Skeletal muscle tissue (tissue), 4 donors: Measurements from ENCODE around the gene SH3BP4. TPM values are rescaled to one million over a fixed set of nuclear protein-coding genes. Genes with fewer than 3 reads are reported as not detected.

Experiments
- H3K27ac ChIP-seq: one replicate; pipeline ENCODE4 v1.7.0; 2013; ENCODE audit warnings: mild to moderate bottlenecking, low read depth, low read length, inconsistent platforms
- H3K27me3 ChIP-seq, 3 donors: one replicate each; pipeline ENCODE4 v1.7.0; 2013; ENCODE audit warnings: low read length in 3 of 3; ENCODE audit not compliant: control insufficient read depth in 3 of 3, insufficient read depth in 3 of 3
- H3K36me3 ChIP-seq, 3 donors: one replicate each; pipeline ENCODE4 v1.7.0; 2013; ENCODE audit warnings: low read length in 3 of 3; ENCODE audit not compliant: control insufficient read depth in 3 of 3, insufficient read depth in 3 of 3
- H3K4me1 ChIP-seq, 3 donors: one replicate each; pipeline ENCODE4 v1.7.0; 2013; ENCODE audit warnings: low read length in 3 of 3, mild to moderate bottlenecking in 3 of 3; ENCODE audit not compliant: control insufficient read depth in 3 of 3, insufficient read depth in 3 of 3
- H3K4me3 ChIP-seq, 3 donors: one replicate each; pipeline ENCODE4 v1.7.0; 2013; ENCODE audit warnings: low read length in 3 of 3
- H3K9ac ChIP-seq, 3 donors: one replicate each; pipeline ENCODE4 v1.7.0; 2013; ENCODE audit warnings: low read length in 3 of 3, mild to moderate bottlenecking in 3 of 3, moderate library complexity in 2 of 3, low read depth in 1 of 3
- H3K9me3 ChIP-seq, 3 donors: one replicate each; pipeline ENCODE4 v1.7.0; 2013; ENCODE audit warnings: low read length in 3 of 3; ENCODE audit not compliant: control insufficient read depth in 3 of 3
- total RNA-seq: library from RNA; depleted of rRNA; stranded (reverse); fragments of >200 nt; gene quantifications from one replicate; pipeline ENCODE4 v1.2.3, GENCODE V29; 2014
- donor health status: Osteomylitis.

The SH3BP4 gene
- total RNA-seq, 1 donor from 2014 or later: 8.9 TPM

DNA sequence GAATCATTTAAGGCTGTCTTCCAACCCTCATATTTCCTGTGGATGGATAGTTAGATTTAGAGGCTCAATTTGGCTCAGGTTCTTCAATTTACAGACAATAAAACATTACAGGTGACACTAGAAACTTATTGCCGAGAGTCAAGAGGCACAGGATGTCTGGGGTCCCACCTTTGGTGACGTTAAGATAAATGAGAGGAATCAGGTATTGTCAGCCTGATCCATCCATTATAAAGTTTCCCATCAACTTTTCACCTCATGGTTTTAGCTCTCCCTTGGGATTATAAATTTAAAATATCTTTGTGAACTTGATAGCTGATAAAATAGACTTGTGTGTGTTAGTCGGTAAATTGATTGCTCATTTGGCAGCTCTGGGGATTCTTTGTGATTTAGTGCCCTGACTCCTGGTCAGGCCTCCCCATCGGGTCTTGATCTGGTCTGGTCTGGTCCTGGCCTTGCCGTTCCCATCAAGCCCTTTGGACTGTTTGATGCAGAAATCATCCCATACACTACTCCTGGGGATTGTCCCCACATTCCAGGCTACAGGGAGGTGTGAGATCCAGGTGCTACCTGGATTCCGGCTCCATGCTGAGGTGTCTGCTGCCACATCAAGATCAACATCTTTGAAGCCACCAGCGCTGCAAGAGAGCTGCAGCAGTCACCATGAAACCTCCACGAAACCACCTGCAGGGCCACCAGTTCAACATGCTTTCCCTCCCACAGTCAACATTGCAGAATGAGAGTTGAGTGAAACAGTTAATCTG lies 130.9 kb downstream of the SH3BP4 start:
- no peak overlapping the region for H3K27ac ChIP-seq
- H3K27me3 ChIP-seq: peaks cover under 1 to 6% (median 2%) of the 10 kb centered on the region in 3 donors
- H3K9ac ChIP-seq: no peak overlapping the region
- no peak overlapping the region for H3K4me3 ChIP-seq
- no peaks in the 10 kb centered on the region for H3K36me3 ChIP-seq
- H3K4me1 ChIP-seq: peaks cover 0 to under 1% (median 0%) of the 10 kb centered on the region in 3 donors
- no peaks in the 10 kb centered on the region for H3K9me3 ChIP-seq

DNA sequence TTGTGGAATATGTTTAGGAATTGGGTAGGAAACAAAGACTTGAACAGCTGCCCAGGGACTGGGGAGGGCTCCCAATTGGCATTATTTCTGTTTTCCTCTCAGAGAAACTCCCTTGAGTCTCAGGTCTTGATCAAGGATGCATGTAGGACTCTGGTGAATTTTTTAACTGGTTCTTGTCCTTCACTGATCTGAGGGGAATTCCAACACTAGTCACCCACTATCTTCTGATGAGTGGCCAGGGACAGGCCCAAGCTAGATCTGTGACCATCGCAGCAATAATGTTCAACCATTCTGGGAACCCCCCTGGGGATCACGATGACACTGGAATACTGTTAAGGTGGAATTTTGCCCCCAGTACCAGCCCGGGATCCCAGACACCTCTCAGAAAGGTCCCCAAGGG lies 132.0 kb downstream of the SH3BP4 start:
- no peak overlapping the region for H3K9ac ChIP-seq

DNA sequence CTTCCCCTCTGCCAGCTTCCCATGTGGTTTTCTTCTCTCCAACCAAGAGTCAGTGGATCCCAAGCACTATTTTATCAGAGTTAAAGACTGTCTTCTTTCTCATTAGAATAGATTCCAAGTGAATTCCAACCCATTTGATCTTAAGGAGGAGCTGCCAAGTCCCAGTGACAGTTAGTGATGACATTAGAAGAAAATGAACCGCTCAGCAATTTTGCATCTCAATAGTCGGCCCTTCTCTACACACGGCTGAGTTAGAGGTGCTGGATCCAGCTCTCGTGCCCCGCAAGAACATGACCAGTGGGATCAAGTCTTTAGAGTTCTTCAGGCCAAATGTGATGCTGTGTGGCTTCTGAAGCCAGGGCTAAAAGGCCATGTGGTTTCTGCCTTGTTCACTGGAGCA lies 132.6 kb downstream of the SH3BP4 start:
- Histone ChIP-seq H3K27ac (no peak overlapping the region), H3K9ac (no peak overlapping the region), H3K4me1 (peaks cover 3 to 4% (median 3%) of the 10 kb centered on the region in 3 donors), H3K27me3 (peaks cover 3 to 5% (median 4%) of the 10 kb centered on the region in 3 donors), H3K4me3 (no peak overlapping the region), H3K9me3 (no peaks in the 10 kb centered on the region), H3K36me3 (no peaks in the 10 kb centered on the region)

More for the DNA sequence above, 132.0 kb downstream of the SH3BP4 start:
- Histone ChIP-seq H3K27ac (no peak overlapping the region), H3K4me3 (no peak overlapping the region), H3K9me3 (no peaks in the 10 kb centered on the region), H3K4me1 (peaks cover 3 to 4% (median 3%) of the 10 kb centered on the region in 3 donors), H3K36me3 (no peaks in the 10 kb centered on the region), H3K27me3 (peaks cover 3 to 5% (median 5%) of the 10 kb centered on the region in 3 donors)

DNA sequence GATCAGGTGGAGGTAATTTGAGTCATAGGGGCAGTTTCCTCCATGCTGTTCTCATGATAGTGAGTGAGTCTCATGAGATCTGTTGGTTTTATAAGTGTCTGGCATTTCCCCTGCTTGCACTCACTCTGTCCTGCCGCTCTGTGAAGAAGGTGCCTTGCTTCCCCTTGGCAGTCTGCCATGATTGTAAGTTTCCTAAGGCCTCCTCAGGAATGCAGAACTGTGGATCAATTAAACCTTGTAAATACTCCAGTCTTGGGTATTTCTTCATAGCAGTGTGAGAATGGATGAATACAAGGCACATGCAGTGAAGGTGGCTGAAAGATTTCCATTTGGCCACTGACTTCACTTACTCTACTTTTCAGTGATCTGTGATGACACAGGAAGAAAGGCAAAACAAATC lies 133.7 kb downstream of the SH3BP4 start:
- no peaks in the 10 kb centered on the region for H3K9me3 ChIP-seq
- no peak overlapping the region for H3K4me3 ChIP-seq
- H3K4me1 ChIP-seq: peaks cover 3 to 4% (median 3%) of the 10 kb centered on the region in 3 donors
- peaks cover 3 to 9% (median 5%) of the 10 kb centered on the region in 3 donors for H3K27me3 ChIP-seq
- H3K27ac ChIP-seq: no peak overlapping the region
- no peak overlapping the region for H3K9ac ChIP-seq
- no peaks in the 10 kb centered on the region for H3K36me3 ChIP-seq

DNA sequence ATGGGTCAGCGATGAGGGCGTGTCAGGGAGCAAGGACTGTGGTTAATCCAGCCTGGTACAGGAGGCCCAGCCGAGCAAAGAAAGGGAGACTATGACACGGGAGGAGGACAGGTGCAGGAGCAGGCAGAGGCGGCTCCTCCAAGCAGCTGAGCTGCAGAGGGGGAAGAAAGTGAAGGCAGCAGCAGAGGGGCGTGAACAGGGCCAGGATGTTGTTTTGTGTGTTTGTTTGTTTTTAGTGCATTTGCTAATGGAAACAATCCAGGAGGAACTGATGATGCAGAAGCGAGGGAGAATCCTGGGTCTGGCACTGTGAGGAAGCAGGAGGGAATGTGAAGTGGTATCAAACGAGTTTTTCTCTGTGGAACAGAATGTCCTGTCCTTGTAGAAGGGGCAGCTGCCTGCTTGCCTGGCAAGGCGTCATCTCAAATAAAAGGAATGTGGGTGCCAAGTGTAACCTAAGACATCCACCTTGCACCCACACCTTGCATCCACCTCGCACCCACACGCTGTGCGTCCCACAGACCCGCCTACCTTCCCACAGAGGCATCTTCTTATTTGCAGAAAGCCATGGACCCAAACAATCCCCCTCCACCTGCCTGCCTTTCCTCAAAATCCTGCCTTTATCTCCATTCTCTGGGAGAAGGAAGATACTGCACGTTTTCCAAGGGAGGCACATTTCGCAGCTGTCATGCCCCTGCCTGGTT lies 134.8 kb downstream of the SH3BP4 start:
- Histone ChIP-seq H3K36me3 (no peaks in the 10 kb centered on the region), H3K4me3 (no peak overlapping the region), H3K27me3 (peaks cover 3 to 9% (median 5%) of the 10 kb centered on the region in 3 donors), H3K27ac (no peak overlapping the region), H3K9ac (no peak overlapping the region), H3K4me1 (peaks cover 3 to 4% (median 3%) of the 10 kb centered on the region in 3 donors), H3K9me3 (no peaks in the 10 kb centered on the region)

DNA sequence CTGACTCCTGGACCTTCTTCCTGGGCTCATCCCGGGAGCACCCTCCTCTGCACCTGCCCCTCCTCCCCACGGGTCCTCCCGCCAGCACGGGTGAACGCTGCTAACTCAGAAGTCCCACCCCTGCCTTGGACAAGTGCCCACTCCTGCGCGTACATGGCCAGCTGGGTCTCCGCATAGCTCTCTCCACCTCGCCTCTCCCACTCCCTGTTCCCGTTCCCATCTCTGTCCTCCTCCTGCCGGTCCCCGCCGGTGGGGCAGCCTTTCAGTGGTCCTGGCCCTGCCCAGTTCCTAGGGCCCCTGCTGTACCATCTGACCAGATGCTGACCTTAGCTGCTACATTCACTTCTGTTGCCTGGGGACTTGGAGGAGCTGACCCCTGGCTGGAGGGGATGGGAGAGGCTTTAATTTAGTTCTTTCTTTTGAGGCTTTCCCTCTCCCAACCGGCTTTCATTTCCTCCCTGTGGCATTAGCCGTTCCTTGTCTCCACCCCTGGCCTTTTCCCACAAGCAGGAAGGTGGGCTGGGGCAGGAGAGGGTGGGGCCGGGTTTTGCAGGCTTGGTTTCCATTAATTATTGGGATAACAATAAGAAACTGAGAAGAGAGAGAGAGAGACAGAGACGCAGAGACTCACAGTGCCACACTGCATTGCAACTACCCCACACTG lies 136.1 kb downstream of the SH3BP4 start:
- H3K4me1 ChIP-seq: peaks cover 3 to 4% (median 3%) of the 10 kb centered on the region in 3 donors
- H3K4me3 ChIP-seq: peak overlapping the region in 1 of 3 donors; percentile 54
- no peaks in the 10 kb centered on the region for H3K9me3 ChIP-seq
- peak overlapping the region in 1 of 3 donors; percentile 3 for H3K9ac ChIP-seq
- peaks cover 3 to 12% (median 5%) of the 10 kb centered on the region in 3 donors for H3K27me3 ChIP-seq
- no peak overlapping the region for H3K27ac ChIP-seq
- no peaks in the 10 kb centered on the region for H3K36me3 ChIP-seq

DNA sequence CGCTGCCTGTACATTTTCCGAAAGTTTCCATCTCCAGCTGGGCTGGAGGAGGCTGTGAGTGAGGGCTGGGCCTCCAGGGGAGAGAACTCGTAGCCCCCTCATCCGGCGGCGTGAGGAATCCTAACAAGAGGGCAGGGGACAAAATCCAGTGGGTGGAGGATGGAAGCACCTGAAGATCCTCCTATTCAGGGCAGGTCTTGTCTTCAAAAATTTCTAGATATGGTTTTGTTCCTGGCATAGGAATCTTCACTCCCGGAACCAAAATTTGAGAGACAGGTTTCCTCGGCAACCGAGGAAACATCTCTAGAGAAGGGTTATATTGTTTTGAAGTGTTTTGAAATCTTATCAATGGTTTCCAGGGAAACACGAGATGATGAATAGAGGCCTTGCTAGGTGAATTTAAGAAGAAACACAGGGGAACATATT lies 136.7 kb downstream of the SH3BP4 start:
- no peaks in the 10 kb centered on the region for H3K36me3 ChIP-seq
- H3K9me3 ChIP-seq: no peaks in the 10 kb centered on the region
- H3K4me3 ChIP-seq: peak overlapping the region in 1 of 3 donors; percentile 54
- peaks cover 3 to 4% (median 3%) of the 10 kb centered on the region in 3 donors for H3K4me1 ChIP-seq
- no peak overlapping the region for H3K27ac ChIP-seq
- no peak overlapping the region for H3K9ac ChIP-seq
- H3K27me3 ChIP-seq: peaks cover 3 to 14% (median 5%) of the 10 kb centered on the region in 3 donors

DNA sequence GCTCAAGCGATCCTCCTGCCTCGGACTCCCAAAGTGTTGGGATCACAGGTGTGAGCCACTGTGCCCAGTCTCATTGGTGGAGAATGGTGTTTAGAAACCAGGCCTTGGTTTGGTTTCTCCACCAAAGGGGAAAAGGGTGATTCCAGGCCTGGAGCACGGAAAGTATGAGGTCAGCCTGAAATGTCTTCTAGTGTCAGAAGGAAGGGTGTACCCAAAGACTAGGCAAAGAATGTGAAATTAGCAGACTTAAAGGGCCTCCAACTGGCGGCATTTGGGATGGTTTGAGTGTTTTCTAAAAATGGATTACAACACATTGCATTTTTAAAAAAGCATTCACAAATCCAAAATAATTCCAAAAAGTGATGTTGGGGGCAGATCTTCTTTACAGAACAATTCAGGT lies 139.6 kb downstream of the SH3BP4 start:
- Histone ChIP-seq H3K9ac (no peak overlapping the region), H3K27ac (no peak overlapping the region), H3K36me3 (no peaks in the 10 kb centered on the region), H3K4me3 (no peak overlapping the region), H3K4me1 (peaks cover 3 to 4% (median 3%) of the 10 kb centered on the region in 3 donors), H3K27me3 (peaks cover 3 to 16% (median 5%) of the 10 kb centered on the region in 3 donors), H3K9me3 (no peaks in the 10 kb centered on the region)

DNA sequence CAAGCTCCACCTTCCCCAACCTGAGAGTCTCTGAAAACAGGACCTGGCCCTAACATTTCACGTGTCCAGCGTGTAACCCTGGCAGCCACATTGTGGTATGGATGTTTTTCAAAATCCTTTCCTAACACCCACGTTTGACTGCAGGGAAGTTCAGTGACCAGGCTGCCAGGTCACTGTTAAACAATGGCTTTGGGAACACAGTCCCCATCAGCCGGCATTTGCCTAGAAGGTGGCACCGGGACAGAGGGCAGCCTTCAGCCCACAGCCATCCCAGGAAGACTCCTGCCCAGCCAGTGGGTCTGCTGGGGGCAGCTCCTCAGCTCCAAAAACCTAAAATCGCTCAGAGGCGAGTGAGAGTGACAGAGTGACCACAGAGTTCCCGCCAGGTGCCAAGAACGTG lies 140.2 kb downstream of the SH3BP4 start:
- no peaks in the 10 kb centered on the region for H3K36me3 ChIP-seq
- no peaks in the 10 kb centered on the region for H3K9me3 ChIP-seq
- peaks cover 3 to 16% (median 5%) of the 10 kb centered on the region in 3 donors for H3K27me3 ChIP-seq
- no peak overlapping the region for H3K4me3 ChIP-seq
- no peak overlapping the region for H3K9ac ChIP-seq
- H3K4me1 ChIP-seq: peaks cover 3 to 4% (median 3%) of the 10 kb centered on the region in 3 donors
- no peak overlapping the region for H3K27ac ChIP-seq
